Measurements from ENCODE around the gene LRRC63.

DNA sequence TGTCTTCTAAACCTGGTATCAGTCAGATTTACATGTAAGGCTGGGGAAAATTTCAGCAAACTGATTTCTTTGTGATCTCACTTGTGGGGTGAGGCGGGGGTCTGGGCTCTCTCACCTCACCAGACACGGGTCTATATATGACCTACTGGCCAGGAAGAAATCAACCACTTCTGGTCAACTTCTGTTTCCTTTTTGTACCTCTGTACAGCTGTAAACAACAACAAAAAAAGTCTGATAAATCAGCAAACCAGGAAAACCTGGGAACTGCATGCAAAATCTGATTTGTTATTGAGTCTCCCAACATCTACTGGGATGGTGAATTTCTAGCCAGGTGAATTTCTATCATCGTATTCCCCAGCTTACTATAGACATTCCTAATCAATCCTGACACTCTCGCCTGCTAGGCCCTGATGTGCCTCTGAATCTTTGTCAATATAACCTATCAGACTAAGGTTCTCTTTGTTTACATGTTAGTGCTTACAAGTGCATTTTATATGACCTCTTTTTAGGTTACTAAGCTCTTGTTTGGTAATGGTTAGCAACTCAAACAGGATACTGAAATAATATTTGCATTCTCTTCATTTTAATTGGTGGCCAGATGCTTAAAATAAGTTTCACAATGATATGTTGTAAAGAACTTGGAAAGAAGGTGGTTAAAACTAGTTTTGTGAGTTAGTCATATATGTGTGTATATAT, 77.7 kb downstream of the LRRC63 start:
- TF ChIP-seq CTCF (IDR thresholded peaks at IDR 0.05; ENCODE audit: extremely low read depth in 1 of 2, insufficient read depth in 1 of 2, low read depth in 1 of 2, low read length in 2 of 2) (no peak), POLR2AphosphoS5 (IDR thresholded peaks at IDR 0.05; ENCODE audit: insufficient read depth, low read depth, low read length) (no peak), POLR2A (IDR thresholded peaks at IDR 0.05; ENCODE audit: low read depth, low read length) (no peak), EZH2 (IDR thresholded peaks at IDR 0.05; ENCODE audit: borderline replicate concordance, low read depth, low read length, severe bottlenecking) (no peak), JUN (IDR thresholded peaks at IDR 0.05; ENCODE audit: borderline replicate concordance, insufficient read depth, insufficient read length, low read depth) (no peak), FOS (IDR thresholded peaks at IDR 0.05; ENCODE audit: borderline replicate concordance, insufficient read depth, low read length) (no peak), MAX (IDR thresholded peaks at IDR 0.05; ENCODE audit: insufficient read depth, insufficient read length) (no peak)
